22Rv1 (cell line): ENCODE data around the gene PLCB4.

Experiments used
- H3K27ac ChIP-seq: fragments of 450-650 bp; 2 replicates; pipeline ENCODE4 v1.5.1; 2017
- CTCF ChIP-seq: fragments of 450-650 bp; IDR thresholded peaks from 2 replicates; pipeline ENCODE4 v1.5.1; 2017; ENCODE audit warnings: mild to moderate bottlenecking
- ZFX ChIP-seq: fragments of 450-650 bp; IDR thresholded peaks from 2 replicates; pipeline ENCODE4 v1.6.1; 2017; ENCODE audit warnings: antibody characterized with exemption, borderline replicate concordance

PLCB4 gene

GRCh38 chr20:9476637-9477036, 407.8 kb downstream of the PLCB4 start:
- H3K27ac ChIP-seq, result no peak overlapping the region
- TF ChIP-seq ZFX (no peak), CTCF (no peak)

GRCh38 chr20:9478771-9479170, 409.9 kb downstream of the PLCB4 start:
- no peak for TF ChIP-seq CTCF
- TF ChIP-seq ZFX, result no peak
- no peak overlapping the region for H3K27ac ChIP-seq

- TF ChIP-seq CTCF (no peak), ZFX (no peak)
- no peak overlapping the region for H3K27ac ChIP-seq
Measured at GRCh38 chr20:9480066-9480465, 411.2 kb downstream of the PLCB4 start.

GRCh38 chr20:9482180-9482579, 413.3 kb downstream of the PLCB4 start:
- no peak for TF ChIP-seq CTCF
- TF ChIP-seq ZFX, result no peak
- H3K27ac ChIP-seq, result no peak overlapping the region

DNA sequence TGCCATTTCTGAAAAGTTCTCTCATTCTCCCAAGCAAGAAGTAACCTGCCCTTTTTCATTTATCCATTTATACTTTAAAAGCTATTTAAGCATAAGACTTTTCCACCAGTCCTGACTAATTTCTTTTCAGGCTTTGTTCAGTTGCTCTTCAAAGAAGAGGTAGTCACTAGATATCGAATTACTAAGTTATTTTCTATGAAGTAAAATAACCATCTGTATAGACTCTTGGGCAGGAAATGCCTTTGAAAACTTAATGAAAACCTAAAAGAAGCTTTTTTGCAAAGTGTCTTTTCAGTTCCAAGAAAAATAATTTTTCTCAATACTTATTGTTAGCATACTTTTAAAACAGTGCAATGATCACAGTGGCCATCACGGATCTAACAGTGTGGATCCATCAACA, 414.2 kb downstream of the PLCB4 start:
- no peak overlapping the region for H3K27ac ChIP-seq
- TF ChIP-seq ZFX (no peak), CTCF (no peak)

- H3K27ac ChIP-seq, result no peak overlapping the region
- TF ChIP-seq CTCF (no peak), ZFX (no peak)
Measured at GRCh38 chr20:9485614-9486340, 416.9 kb downstream of the PLCB4 start.

- no peak overlapping the region for H3K27ac ChIP-seq
- TF ChIP-seq ZFX (no peak), CTCF (no peak)
Measured at GRCh38 chr20:9487231-9487630, 418.3 kb downstream of the PLCB4 start.
